Cerebellar nuclear complex (tissue), 1 donor: ENCODE data around the gene SGTA.

ENCODE experiments used
- DNase-seq, 2 experiments: peaks; one replicate each; lab custom pipeline; 2025; lab: John Stamatoyannopoulos, UW

The SGTA gene

DNA sequence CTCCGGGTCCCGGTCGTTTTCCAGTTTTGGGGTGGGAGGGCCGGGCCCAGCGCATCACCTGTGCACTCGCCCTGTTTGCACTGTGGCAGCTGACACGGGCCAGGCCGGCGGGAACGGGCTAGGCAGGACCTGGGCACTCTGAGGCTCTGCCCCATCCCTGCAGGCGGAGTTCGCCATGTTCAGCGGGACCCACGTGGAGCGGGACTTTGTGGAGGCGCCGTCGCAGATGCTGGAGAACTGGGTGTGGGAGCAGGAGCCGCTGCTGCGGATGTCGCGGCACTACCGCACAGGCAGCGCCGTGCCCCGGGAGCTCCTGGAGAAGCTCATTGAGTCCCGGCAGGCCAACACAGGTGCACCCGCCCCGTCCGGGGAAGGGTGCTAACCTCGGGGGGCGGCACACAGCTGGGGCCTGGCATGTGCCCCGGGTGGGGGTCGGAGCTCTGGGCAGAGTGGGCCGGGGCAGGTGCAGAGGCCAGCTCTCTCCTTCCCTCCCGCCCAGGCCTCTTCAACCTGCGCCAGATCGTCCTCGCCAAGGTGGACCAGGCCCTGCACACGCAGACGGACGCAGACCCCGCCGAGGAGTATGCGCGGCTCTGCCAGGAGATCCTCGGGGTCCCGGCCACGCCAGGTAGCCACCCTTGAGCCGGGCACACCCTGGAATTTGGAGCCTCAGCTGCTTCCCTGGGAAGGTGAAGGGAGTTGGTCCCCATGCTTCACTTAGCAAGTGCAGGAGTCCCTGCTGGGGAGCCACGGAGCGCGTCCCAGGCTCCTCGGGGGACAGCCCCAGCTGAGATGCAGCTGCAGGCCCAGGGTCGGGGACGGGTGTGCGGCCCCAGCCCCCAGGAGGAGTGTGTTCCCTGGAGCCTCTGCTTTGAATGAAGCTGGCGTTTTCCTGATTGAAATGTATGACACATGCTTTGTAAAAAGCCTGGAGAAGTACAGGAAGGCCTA is 27.3 kb upstream of the SGTA start:
- no peak for DNase-seq

GRCh38 chr19:2809387-2810140 is 26.5 kb upstream of the SGTA start:
- DNase-seq: no peak

- DNase-seq: no peak
Observed at GRCh38 chr19:2808129-2808941, 25.3 kb upstream of the SGTA start.

DNA sequence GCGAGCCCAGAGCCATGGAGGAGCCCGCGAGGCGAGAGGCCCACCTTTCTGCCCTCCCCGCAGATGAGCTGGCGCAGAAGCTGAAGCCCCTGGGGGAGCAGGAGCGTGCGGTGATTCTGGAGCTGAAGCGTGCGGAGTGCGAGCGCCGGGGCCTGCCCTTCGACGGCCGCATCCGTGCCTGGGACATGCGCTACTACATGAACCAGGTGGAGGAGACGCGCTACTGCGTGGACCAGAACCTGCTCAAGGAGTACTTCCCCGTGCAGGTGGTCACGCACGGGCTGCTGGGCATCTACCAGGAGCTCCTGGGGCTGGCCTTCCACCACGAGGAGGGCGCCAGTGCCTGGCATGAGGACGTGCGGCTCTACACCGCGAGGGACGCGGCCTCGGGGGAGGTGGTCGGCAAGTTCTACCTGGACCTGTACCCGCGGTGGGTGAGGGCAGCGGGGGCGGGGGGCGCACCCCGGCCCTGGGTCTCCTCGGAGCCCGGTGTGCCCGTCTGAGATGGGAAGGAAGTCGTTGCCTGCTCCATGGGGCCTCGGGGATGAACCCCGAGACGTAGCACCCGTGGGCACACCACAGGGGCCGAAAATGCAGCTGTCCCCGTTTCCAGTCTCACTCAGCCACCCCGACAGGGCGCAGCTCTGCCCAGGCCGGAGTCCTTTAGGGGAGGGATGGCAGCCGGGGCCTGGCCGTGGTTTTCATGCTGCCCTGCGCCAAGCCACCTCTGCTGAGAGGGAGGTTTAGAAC is 24.5 kb upstream of the SGTA start:
- no peak for DNase-seq

DNA sequence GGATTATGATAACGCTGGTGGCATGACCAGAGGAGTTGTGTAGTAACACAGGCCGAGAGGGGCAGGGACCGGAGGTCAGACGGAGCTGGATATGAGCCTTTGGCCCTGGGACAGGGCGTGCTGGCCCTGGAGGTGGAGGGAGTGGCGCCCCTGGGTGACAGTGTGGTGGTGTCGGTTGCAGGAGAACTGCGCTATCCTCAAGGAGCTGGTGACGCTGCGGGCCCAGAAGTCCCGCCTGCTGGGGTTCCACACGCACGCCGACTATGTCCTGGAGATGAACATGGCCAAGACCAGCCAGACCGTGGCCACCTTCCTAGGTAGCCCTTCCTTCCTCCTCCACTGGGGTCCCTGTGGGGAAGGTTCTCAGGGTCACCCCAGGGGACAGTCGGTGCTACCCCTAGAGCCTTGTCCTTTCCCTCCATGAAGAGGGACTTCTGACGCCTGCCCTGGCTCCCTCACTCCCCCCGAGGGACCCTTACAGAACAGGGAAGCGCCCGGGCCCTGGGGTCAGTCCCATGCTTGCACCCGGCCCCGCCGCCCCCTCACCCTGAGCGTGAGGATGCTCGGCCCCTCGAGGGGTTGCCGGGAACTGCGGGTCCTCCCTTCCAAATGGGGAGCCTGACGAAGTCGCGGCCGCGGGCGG is 23.8 kb upstream of the SGTA start:
- no peak for DNase-seq

- no peak for DNase-seq
Observed at GRCh38 chr19:2805991-2806649, 23.0 kb upstream of the SGTA start.

- no peak for DNase-seq
Observed at GRCh38 chr19:2805261-2805900, 22.3 kb upstream of the SGTA start.

DNA sequence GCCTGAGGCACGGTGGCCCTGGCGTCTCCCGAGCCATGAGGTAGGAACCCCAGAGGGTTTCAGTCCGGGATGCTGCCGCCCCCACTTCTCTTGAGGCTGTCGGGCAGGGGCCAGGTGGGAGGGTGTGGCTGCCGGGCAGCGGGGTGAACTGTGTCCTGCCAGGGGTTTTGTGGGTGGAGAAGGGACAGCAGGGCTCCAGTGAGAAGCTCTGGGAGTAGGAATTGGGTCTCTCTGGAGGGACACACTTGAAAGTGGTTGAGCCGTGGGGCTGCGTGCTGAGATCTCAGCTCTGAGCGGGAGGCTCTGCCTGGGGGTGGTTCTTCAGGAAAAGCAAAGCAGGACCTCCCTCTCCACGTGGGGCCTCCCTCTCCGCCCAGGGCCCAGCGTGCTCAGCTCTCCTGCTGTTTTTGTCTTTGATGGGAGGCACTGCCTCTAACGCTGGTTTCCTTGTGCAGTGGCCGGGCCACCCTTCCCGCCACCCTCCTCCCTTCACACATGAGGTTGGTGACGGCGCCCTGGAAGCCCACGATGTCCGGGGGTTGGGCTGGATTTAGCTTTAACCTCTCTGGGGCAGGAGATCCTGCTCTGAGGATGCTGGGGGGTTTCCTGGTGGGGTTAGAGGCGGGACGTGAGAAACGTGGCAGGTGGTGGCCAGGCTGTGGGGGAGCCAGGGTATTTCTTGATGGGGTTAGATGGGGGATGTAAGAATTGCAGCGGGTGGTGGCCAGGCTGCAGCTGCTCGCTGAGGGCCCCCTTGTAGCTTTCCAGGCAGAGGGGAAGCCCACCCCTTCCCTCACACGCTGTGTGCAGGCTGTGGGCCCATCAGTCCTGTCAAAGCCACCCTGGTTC is 21.3 kb upstream of the SGTA start:
- no peak for DNase-seq

DNA sequence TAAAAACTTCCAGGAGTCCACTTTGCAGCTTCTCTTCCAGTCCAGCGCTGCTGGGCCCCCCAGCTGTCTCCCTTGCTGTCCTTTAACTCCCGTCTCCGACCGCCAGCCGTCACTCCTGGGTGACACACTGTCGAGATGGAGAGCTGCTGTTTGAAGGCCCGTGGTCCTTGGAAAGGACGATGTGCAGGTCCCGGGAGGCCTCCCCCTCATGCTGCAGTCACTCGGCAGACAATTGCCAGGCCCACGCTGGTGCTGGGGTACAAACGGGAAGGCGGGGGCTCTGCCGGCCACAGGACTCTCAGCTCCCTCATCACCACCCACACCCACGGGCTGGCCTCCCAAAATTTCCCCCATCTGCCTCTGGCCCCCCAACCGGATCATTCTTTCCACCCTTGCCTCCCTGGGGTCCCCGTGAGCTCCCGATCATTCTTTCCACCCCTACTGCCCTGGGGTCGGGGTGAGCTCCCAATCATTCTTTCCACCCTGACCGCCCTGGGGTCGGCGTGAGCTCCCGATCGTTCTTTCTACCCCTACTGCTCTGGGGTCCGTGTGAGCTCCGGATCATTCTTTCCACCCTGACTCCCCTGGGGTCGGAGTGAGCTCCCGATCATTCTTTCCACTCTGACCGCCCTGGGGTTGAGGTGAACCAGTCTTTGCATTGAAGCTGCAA is 20.5 kb upstream of the SGTA start:
- no peak for DNase-seq

DNA sequence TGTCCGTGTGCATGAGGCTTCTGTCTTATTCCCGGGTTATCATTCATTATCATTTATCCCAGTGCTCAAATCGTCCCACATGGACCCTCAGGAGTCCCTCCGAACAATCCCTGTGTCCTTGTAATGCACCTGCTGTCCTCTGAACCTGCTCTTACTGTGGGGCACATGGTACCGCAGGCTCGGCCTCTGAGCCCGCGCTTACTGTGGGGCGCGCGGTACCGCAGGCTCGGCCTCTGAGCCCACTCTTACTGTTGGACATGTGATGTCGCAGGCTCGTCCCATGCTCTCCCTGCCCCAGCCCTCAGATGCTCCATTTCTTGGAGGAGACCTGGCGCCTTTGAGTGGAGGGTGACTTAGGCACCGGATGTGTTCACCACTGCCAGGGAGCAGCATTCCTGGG is 19.8 kb upstream of the SGTA start:
- no peak for DNase-seq

- no peak for DNase-seq
Observed at GRCh38 chr19:2800506-2800905, 17.4 kb upstream of the SGTA start.

GRCh38 chr19:2799273-2800020 is 16.4 kb upstream of the SGTA start:
- no peak for DNase-seq

GRCh38 chr19:2798733-2799132 is 15.7 kb upstream of the SGTA start:
- DNase-seq: no peak

GRCh38 chr19:2798158-2798685 is 15.1 kb upstream of the SGTA start:
- no peak for DNase-seq

GRCh38 chr19:2797280-2797679 is 14.2 kb upstream of the SGTA start:
- DNase-seq: no peak

DNA sequence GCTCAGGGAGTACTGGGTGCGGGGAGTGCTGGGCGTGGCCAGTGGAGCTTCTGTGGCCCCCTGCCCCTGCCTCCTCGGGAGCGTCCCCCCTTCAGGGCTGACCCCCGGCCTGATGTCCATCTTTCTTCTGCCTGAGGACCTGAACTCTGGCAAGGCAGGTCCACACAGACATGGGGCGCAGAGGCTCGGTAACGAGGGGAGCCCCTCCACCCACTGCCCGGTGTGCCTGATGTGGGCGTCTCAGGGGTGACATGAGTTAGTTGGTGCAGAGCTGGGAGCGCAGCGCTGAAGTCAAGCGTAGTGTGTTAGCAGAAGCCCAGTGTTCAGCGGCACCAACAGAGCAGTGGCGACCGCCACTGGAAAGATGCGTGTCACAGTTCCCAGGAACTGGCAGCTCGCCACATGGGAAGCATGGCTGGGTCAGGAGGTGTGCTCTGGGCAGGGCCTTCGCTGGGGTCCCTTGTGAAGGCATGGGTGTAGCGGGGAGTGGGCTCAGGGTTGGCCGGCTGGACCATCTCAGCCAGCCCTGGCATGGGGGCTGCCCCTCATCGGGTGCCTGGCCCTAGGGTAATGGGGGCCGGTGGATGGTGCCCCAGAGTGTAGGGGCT is 13.7 kb upstream of the SGTA start:
- no peak for DNase-seq
